Mesodermal cell (in vitro differentiated cells): ENCODE measurements around the gene PCBP3.

ENCODE experiments used
- H3K27ac ChIP-seq: 2 replicates; pipeline ENCODE4 v1.7.0; 2013; ENCODE audit warnings: mild to moderate bottlenecking, low read depth, low read length, moderate library complexity; ENCODE audit not compliant: severe bottlenecking
- H3K36me3 ChIP-seq: 2 replicates; pipeline ENCODE4 v1.7.1; 2013; ENCODE audit warnings: mild to moderate bottlenecking, low read length, moderate library complexity; ENCODE audit not compliant: control insufficient read depth, insufficient read depth
- H3K4me1 ChIP-seq: one replicate; pipeline ENCODE4 v1.7.1; 2013; ENCODE audit warnings: mild to moderate bottlenecking, low read length; ENCODE audit not compliant: insufficient read depth, control insufficient read depth, poor library complexity, severe bottlenecking
- H3K4me3 ChIP-seq: 2 replicates; pipeline ENCODE4 v1.7.0; 2013; ENCODE audit warnings: low read length, control low read depth, mild to moderate bottlenecking; ENCODE audit not compliant: insufficient read depth, poor library complexity, severe bottlenecking; ENCODE audit errors: extremely low read depth
- H3K9me3 ChIP-seq: 2 replicates; pipeline ENCODE4 v1.7.1; 2013; ENCODE audit warnings: mild to moderate bottlenecking, low read length, moderate library complexity; ENCODE audit not compliant: control insufficient read depth
- WGBS, 2 experiments: methylation state at CpG; one replicate each; pipeline ENCODE4 v1.1.5; 2013; ENCODE audit warnings: missing lambda C conversion rate in 2 of 2; ENCODE audit not compliant: insufficient coverage in 2 of 2; 5-methylcytosine and 5-hydroxymethylcytosine counted together

PCBP3 gene

GRCh38 chr21:45859041-45859761, 215.7 kb downstream of the PCBP3 start:
- no peaks in the 10 kb centered on the region for H3K9me3 ChIP-seq
- H3K36me3 ChIP-seq = no peaks in the 10 kb centered on the region
- H3K4me1 ChIP-seq = peaks cover 21% of the 10 kb centered on the region
- H3K4me3 ChIP-seq = no peak overlapping the region
- no peak overlapping the region for H3K27ac ChIP-seq
- 95 to 96% methylated on average over 12 to 14 of the region's 21 CpGs for WGBS, 2 experiments

DNA sequence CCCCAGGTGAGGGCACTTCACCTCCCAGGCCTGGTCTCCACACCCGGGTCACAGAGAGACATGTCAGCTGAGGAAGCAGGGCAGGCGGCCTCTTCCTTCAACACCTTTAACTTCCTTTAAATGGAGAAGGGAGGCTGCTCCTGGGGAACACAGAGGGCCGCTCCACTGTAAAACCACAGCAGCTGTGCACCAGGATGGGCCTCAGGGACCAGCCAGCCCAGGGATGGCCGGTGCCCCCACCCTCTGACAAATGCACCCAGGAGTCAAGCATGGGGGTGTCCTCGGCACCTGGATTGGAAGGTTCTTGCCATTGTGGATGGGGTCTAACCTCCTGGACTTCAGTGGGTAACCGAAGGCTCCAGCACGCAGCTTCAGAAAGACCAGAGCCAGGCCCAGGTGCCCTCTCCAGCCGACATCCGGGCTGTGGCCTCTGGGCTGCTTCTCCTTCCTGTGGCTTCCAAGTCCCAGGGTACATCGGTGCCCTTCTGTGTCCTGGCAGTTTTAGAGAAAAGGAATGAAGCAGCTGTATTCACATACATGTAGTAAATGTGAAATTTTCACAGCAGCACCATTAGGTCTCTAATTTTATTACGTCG, 216.3 kb downstream of the PCBP3 start:
- H3K4me1 ChIP-seq = peaks cover 24% of the 10 kb centered on the region
- no peaks in the 10 kb centered on the region for H3K36me3 ChIP-seq
- no peak overlapping the region for H3K4me3 ChIP-seq
- no peaks in the 10 kb centered on the region for H3K9me3 ChIP-seq
- WGBS, 2 experiments = 89 to 92% methylated on average over 6 to 8 of the region's 12 CpGs
- H3K27ac ChIP-seq = no peak overlapping the region

GRCh38 chr21:45860493-45861155, 217.1 kb downstream of the PCBP3 start:
- WGBS, 2 experiments = 92 to 94% methylated on average over 23 to 25 of the region's 26 CpGs
- peaks cover 24% of the 10 kb centered on the region for H3K4me1 ChIP-seq

DNA sequence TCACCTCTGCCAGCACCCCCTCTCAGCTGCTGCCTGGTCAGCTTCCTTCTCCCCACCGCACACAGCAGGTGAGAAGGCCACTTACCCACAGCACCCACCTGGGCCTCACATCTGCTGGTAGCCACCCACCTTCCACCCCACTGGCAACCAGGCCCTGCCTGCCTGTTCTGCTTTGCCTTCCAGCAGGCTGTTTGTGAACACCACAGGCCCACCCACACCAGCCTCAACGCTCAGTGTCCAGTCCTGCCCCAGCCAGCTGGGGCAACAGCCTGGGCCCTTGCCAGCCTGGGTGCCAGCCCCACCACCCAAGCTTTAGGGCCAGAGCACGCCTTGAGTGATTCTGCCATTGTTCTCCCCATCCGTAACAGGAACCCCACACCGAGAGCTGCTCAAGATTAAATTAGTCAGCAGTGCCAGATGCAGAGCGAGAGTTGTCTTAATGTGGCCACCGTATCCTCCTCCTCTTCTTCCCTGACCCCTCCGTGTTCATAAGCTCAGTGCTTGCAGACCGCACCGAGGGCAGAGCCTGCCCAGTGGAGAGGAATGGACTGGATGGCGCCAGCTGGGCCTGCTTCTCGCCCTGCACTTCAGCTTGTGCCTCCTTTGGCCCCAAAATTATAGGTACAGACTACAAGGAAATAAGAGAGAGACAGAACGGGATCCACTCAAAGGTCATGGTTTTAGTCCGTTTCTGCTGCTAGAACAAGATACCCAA, 217.8 kb downstream of the PCBP3 start:
- 77 to 93% methylated on average over 8 to 12 of the region's 14 CpGs for WGBS, 2 experiments
- Histone ChIP-seq H3K36me3 (no peaks in the 10 kb centered on the region), H3K4me1 (peaks cover 27% of the 10 kb centered on the region), H3K9me3 (no peaks in the 10 kb centered on the region), H3K4me3 (no peak overlapping the region), H3K27ac (no peak overlapping the region)

More at GRCh38 chr21:45860493-45861155, 217.1 kb downstream of the PCBP3 start:
- Histone ChIP-seq H3K36me3 (no peaks in the 10 kb centered on the region), H3K27ac (no peak overlapping the region), H3K4me3 (no peak overlapping the region), H3K9me3 (no peaks in the 10 kb centered on the region)

GRCh38 chr21:45862543-45863207, 219.2 kb downstream of the PCBP3 start:
- Histone ChIP-seq H3K9me3 (no peaks in the 10 kb centered on the region), H3K36me3 (no peaks in the 10 kb centered on the region), H3K4me1 (peaks cover 18% of the 10 kb centered on the region), H3K4me3 (no peak overlapping the region), H3K27ac (no peak overlapping the region)
- WGBS, 2 experiments = 82 to 89% methylated on average over 4 to 6 of the region's 9 CpGs

DNA sequence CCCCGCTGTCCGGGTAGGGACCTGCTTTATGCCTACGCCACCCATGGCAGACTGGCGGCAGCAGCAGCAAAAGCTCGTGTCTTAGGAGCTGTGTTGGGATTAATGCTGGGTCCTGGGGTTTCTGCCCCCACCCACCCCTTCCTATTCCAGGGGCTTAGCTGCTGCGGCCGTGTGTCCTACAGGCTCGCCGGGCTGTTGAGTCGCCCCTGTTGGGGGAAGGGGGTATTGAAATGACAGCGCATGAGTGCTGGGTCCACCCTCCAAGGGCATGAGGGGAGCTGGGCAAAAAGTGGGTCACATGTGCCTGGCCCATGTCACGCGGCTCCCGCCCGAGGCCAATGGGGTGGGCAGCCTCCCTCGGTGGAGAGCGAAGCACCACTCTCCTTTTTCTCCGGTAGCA, 219.7 kb downstream of the PCBP3 start:
- Histone ChIP-seq H3K27ac (no peak overlapping the region), H3K4me1 (peaks cover 18% of the 10 kb centered on the region)
- WGBS, 2 experiments = 95 to 98% methylated on average over 11 to 12 of the region's 18 CpGs

DNA sequence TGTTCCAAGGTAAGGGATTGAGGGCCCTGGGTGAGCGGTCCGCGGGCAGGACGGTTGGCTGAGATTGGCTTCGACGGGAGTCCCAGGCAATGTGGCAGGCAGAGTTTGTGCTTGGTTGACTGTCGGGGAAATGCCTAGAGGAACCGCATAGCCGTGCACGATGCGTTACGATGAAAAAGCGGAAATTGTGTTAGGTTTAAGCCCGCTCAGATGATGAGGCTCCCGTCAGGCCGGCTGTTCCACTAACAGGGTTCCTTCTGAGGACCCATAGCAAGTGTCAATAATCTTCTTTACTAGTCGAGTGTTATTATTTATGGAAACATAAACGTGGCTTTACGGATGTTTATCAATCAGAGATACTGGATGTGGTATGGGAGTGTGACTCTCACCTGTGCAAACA, 220.2 kb downstream of the PCBP3 start:
- Histone ChIP-seq H3K27ac (no peak overlapping the region), H3K36me3 (no peaks in the 10 kb centered on the region), H3K4me3 (no peak overlapping the region), H3K4me1 (peaks cover 18% of the 10 kb centered on the region), H3K9me3 (no peaks in the 10 kb centered on the region)
- WGBS, 2 experiments = 92 to 95% methylated on average over 17 to 18 of the region's 19 CpGs

More for the DNA sequence above, 219.7 kb downstream of the PCBP3 start:
- Histone ChIP-seq H3K36me3 (no peaks in the 10 kb centered on the region), H3K9me3 (no peaks in the 10 kb centered on the region), H3K4me3 (no peak overlapping the region)

DNA sequence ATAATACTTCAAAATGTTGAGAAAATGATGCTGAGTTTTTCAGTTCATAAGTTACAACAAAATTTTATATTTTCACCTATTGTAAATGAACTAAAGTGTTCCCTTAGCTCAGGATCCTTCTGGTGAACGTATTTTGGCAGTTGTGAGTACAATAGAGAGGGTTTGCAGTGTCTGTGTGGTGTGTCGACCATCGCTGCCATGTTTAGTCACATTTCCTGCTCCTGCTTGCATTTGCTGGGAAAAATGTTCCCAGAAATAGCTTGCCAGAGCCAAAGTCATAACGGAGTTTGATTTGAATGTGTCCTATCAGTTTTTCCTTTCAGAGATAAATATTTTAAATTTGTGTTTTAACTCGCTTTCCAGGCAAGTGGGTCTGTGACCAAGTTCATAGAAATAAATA, 220.9 kb downstream of the PCBP3 start:
- no peak overlapping the region for H3K4me3 ChIP-seq
- H3K36me3 ChIP-seq = no peaks in the 10 kb centered on the region
- no peak overlapping the region for H3K27ac ChIP-seq
- H3K9me3 ChIP-seq = no peaks in the 10 kb centered on the region
- peaks cover 18% of the 10 kb centered on the region for H3K4me1 ChIP-seq
- 86% methylated on average over 3 of the region's 5 CpGs; no CpG with 5 or more reads in 1 of the 2 experiments for WGBS, 2 experiments

DNA sequence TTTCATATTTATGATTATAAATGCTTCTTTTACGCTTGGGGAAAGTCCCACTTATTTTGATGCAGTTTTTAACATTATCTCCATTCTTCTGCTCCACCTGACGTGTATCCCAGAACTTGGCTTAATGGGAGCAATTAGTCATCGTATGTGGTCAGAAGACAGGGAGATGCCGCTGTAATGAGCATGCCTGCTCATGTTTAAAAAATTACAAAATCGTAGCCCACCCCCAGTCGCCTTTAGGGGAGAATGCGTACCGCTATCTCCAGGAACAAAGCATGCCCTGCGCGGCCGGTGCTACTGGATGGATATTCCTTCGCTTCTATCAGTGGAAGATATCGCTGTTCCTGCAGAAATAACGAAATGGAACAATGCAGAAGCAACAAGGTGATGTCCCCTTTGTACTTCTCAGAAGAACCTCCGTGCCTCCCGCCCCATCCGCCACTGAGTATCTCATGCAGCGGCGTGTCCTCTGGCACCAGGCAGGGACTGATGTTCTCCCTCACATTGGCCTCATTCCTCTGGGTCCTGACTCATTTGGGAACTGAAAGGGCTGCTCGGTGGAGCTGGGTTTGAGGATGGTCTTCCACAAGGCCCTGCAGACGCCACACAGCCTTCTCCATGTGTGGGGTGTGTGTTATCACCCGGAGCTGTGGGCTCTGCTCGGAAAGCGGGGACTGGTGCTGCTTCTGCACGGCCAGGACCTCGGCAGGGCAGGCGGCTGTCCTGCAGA, 221.7 kb downstream of the PCBP3 start:
- H3K27ac ChIP-seq = no peak overlapping the region
- H3K4me1 ChIP-seq = peaks cover 18% of the 10 kb centered on the region
- 88 to 92% methylated on average over 22 to 25 of the region's 27 CpGs for WGBS, 2 experiments

DNA sequence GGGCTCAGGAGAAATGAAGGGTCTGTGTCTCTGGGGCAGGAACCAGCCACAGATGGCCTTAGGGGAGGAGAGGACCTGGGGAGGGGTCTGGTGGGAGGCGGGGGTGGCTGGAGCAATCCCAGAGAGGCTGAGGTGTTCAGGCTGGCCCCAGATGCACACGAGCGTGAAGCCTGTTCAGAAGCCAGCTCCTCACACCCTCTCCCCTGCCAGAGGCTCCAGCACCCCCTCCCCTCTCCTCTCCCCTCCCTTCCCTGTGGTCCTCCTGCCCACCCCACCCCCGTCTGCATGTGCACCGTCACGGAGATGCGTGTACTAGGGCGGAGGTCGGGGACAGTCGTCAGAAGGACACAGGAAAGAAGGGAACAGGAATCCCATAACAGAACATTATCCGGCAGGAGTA, 223.0 kb downstream of the PCBP3 start:
- Histone ChIP-seq H3K27ac (no peak overlapping the region), H3K4me3 (no peak overlapping the region), H3K4me1 (peaks cover 22% of the 10 kb centered on the region), H3K36me3 (no peaks in the 10 kb centered on the region), H3K9me3 (no peaks in the 10 kb centered on the region)
- WGBS, 2 experiments = 67 to 93% methylated on average over 3 to 7 of the region's 11 CpGs

More for the DNA sequence above, 221.7 kb downstream of the PCBP3 start:
- H3K36me3 ChIP-seq = no peaks in the 10 kb centered on the region
- H3K9me3 ChIP-seq = no peaks in the 10 kb centered on the region
- H3K4me3 ChIP-seq = no peak overlapping the region
